ENCODE data around the gene HS3ST3A1.
A peak's percentile ranks its signal among the peaks of the same experiment; 100 is the strongest.

The HS3ST3A1 gene

DNA sequence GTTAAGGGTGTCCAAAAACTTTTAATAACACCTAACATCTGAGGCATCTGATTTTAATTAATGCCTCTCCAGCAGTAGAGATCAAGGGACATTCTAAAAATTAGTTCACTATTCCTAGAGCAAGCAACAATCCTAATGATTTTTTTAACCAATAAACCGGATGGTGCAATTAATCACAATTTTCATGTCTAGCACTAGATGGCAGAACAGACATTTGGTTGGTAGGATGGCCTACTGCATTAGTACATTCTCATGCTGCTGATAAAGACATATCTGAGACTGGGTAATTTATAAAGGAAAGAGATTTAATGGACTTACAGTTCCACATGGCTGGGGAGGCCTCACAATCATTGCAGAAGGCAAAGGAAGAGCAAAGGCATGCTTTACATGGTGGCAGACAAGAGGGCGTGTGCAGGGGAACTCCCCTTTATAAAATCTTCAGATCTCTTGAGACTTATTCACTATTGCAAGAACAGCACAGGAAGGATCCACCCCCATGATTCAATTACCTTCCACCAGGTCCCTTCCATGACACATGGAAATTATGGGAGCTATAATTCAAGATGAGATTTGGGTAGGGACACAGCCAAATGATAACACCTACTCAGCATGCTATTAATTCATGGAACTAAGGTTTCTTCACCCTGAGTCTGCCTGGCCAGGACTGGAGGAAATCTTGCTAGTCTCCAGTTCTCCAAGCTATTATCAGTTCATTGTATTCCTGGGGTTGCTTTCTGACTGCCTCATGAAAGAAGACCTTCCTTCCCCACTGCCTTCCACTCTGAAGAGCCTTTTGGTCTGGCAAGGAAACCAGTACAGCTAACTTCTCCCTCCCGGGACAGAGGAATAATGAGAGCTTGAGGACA is 24.8 kb downstream of the HS3ST3A1 start:
- H3K4me3 ChIP-seq (ENCODE audit: low read length), result no peak overlapping the region
- TF ChIP-seq, protein P1, sequence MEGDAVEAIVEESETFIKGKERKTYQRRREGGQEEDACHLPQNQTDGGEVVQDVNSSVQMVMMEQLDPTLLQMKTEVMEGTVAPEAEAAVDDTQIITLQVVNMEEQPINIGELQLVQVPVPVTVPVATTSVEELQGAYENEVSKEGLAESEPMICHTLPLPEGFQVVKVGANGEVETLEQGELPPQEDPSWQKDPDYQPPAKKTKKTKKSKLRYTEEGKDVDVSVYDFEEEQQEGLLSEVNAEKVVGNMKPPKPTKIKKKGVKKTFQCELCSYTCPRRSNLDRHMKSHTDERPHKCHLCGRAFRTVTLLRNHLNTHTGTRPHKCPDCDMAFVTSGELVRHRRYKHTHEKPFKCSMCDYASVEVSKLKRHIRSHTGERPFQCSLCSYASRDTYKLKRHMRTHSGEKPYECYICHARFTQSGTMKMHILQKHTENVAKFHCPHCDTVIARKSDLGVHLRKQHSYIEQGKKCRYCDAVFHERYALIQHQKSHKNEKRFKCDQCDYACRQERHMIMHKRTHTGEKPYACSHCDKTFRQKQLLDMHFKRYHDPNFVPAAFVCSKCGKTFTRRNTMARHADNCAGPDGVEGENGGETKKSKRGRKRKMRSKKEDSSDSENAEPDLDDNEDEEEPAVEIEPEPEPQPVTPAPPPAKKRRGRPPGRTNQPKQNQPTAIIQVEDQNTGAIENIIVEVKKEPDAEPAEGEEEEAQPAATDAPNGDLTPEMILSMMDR (conservative IDR thresholded peaks at IDR 0.05; ENCODE audit: low read depth, low read length), result no peak
- no peak for DNase-seq (ENCODE audit: low read depth)

DNA sequence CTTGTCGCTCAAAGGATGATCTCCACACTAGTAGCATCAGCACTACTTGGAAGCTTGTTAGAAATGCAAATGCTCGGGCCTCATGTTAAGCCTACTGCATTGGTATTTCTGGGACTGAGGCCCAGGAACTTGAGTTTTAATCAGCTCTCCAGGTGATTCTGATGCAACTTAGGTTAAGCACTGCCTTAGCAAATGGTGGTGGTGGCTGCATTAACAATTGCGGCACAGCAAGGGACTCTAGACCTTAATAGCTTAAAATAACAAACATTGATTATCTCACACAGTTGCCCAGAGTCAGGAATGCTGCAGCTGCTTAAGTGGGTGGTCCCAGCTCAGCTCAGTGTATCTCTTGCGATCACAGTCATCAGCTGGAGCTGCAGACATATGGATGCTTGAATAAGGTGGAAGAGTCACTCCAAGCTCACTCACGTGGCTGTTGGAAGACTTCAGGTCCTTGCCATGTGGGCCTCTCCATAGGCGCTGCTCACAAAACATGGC is 25.8 kb downstream of the HS3ST3A1 start:
- TF ChIP-seq, protein P1 (conservative IDR thresholded peaks at IDR 0.05; ENCODE audit: low read depth, low read length), result no peak
- DNase-seq (ENCODE audit: low read depth), result no peak
- H3K4me3 ChIP-seq (ENCODE audit: low read length), result no peak overlapping the region

DNA sequence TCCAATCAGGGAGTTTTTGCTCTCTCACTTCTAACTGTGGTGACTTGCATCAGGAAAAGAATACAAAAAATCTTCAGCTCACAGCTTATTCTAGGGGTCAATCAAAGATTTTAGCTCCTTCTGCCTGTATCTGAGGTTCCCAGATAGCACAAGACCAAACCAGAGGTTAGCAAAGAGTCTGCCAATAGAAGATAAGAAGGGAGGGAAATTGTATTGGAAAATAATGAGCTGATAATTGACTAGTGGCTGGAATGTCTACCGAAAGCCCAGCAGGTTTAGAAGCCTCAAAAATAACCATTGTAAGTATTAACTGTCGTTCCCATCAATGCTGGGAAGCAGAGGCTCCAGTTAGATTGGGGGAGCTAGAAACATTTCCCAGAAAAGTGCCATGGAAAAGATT is 26.3 kb downstream of the HS3ST3A1 start:
- no peak overlapping the region for H3K4me3 ChIP-seq (ENCODE audit: low read length)
- TF ChIP-seq, protein P1 (conservative IDR thresholded peaks at IDR 0.05; ENCODE audit: low read depth, low read length), result no peak
- DNase-seq (ENCODE audit: low read depth), result no peak

DNA sequence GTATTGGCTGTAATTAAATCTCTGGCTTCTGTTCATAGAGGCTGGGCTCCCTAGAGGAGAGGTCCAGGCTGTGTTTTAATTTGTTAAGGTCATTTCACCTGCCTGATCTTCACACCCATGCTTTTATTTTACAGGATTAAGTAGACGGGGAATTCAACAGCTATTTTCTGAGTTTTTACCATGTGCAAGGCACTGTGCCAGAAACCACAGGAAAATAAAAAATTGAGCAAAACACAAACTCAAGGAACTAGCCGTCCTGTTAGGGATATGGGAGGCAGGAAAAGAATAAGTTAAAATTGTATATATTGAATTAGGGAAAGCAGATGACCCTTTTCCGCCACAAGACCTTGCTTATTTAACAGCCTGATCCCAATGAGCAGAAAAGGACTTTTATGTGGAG is 29.1 kb downstream of the HS3ST3A1 start:
- DNase-seq (ENCODE audit: low read depth), result peak; percentile 41
- no peak overlapping the region for H3K4me3 ChIP-seq (ENCODE audit: low read length)
- TF ChIP-seq, protein P1 (conservative IDR thresholded peaks at IDR 0.05; ENCODE audit: low read depth, low read length), result no peak

DNA sequence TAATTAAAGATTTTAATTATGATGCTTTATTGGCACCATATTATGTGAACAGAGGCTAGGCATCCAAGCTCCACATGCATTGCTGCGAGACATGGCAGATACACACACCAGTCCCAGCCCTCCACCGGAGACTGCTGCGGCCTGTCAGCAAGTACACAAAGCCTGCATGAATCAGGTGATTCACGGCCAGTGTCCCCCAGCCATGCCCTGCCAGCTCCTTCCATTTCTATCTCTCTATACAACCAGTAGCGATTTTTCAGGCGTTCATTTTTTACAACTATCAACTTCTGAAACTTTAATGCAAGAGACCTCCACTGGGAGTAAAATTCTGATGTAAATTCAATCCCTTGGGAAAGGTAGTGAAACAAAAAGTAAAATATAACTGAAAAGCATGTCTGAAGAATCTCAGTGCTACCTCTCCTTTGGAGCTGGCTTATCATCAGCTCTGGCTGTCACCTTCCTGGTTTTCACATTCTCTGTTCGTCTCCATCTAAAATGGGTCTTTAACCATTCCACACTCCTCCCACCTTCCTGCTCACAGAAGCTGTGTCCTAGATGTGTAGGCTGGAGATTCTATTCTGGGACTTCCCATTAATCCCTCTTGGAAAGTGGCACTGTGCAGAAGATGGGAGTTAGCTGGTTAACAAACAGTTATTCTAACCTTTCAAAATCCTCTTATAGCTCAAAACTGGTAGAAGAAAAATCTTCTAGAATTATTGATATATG is 32.2 kb downstream of the HS3ST3A1 start:
- DNase-seq (ENCODE audit: low read depth), result no peak
- no peak overlapping the region for H3K4me3 ChIP-seq (ENCODE audit: low read length)
- TF ChIP-seq, protein P1 (conservative IDR thresholded peaks at IDR 0.05; ENCODE audit: low read depth, low read length), result no peak

DNA sequence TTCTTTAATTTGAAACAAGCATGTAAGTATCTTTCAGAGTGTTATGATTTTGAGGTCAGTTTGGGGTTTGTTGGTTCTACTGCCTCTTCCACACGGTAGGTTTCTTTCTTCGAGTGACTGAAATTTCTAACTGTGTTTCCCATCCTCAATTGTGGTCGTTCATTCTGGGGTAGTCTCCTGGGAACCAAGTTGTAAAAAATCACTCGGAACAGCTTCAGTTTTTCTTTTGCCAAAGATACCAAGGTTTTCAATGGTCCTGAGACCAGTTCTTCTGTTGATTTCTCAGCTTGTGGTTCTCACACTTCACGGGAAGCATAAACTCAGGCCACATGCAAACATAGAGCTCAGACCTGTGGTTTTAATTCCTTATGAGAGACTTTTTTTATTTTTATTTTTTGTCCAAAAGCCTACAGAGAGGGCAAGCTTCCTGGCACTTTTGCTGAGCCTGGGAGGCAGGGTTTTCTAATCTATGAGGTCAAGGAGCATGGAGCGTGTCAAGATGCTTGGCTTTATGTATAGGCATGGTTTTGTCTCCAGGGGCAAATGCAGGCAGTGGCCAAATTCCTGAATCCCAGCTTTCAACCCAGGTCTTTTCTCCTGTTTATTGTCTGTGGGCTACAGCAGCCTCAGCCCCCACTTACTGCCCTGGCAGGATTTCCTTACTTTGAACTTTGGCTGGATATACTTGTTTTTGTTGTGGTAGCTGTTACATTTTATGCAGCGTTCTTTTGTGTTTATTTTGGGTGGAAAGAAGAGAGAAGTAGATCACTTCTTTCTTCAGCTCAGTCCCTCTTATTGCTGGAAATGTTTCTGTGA is 32.9 kb downstream of the HS3ST3A1 start:
- TF ChIP-seq, protein P1 (conservative IDR thresholded peaks at IDR 0.05; ENCODE audit: low read depth, low read length), result no peak
- no peak for DNase-seq (ENCODE audit: low read depth)
- H3K4me3 ChIP-seq (ENCODE audit: low read length), result no peak overlapping the region

All from retinal pigment epithelial cell (primary cell).